ENCODE results near the gene DCAF10. TPM values are rescaled to one million over a fixed set of nuclear protein-coding genes. Genes with fewer than 3 reads are reported as not detected.
"Not testable (repeated sequence)": the region's sequence is repeated elsewhere in the genome, so short reads cannot be mapped to it uniquely, and the experiment has no call there.

Gene DCAF10
- total and polyA plus RNA-seq, 5 donors from 2014 or later: 10.7 to 30.5 (median 23.1) TPM

DNA sequence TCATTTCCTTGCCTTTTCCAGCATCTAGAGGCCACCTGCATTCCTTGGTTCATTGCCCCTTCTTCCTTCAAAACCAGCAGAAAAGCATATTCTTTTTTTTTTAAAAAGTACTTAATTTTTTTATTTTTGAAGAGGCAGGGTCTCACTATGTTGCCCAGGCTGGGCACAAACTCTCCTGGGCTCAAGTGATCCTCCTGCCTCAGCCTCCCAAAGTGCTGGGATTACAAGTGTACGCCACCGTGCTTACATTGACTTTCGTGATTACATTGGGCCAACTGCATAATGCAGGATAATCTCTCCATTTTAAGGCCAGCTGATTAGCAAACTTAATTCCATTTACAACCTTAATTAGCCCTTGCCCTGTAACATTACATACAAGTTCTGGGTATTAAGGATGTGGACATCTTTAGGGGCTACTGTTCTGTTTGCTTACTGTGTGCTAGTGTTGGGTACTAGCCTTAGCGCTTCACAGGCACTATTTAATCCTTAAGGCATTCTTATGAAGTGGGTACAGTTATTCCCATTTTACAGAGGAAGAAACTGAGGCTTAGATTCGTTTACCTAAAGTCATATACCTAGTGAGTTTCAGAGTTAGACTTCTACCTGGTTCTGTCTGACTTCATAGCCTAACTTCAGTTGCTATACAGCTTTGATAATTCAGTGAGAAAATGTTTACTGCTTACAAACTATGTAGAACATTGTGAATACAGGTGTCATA is 69.6 kb downstream of the DCAF10 start:
- no peak for ATAC-seq (ENCODE audit: low read depth in 2 of 2)
- H3K4me3 Mint-ChIP-seq: no peak overlapping the region

GRCh38 chr9:37870799-37871176 is 70.2 kb downstream of the DCAF10 start:
- no peak overlapping the region for H3K27ac ChIP-seq (ENCODE audit: insufficient read depth, low read length, poor library complexity, severe bottlenecking)
- H3K9me3 ChIP-seq (ENCODE audit: control insufficient read depth in 2 of 2, low read length in 2 of 2): no peaks in the 10 kb centered on the region
- H3K9me3 Mint-ChIP-seq: no peaks in the 10 kb centered on the region
- peaks cover 8% of the 10 kb centered on the region for H3K36me3 Mint-ChIP-seq
- peaks cover 0 to 4% (median 0%) of the 10 kb centered on the region in 4 donors for H3K4me1 Mint-ChIP-seq
- no peaks in the 10 kb centered on the region for H3K36me3 ChIP-seq (ENCODE audit: control insufficient read depth, insufficient read depth, low read length)
- H3K27ac Mint-ChIP-seq: no peak overlapping the region
- no peak overlapping the region for H3K4me3 ChIP-seq (ENCODE audit: low read depth, low read length)
- H3K4me3 Mint-ChIP-seq: no peak overlapping the region
- H3K27me3 Mint-ChIP-seq: no peaks in the 10 kb centered on the region
- no peaks in the 10 kb centered on the region for H3K4me1 ChIP-seq (ENCODE audit: control insufficient read depth, insufficient read depth, low read length, poor library complexity, severe bottlenecking)
- ATAC-seq (ENCODE audit: low read depth in 2 of 2) (no peak), DNase-seq (no peak)
- no peaks in the 10 kb centered on the region for H3K27me3 ChIP-seq (ENCODE audit: control insufficient read depth, insufficient read depth, low read length)

More for the DNA sequence above, 69.6 kb downstream of the DCAF10 start:
- Histone ChIP-seq H3K27ac (ENCODE audit: insufficient read depth, low read length, poor library complexity, severe bottlenecking) (no peak overlapping the region), H3K36me3 (ENCODE audit: control insufficient read depth, insufficient read depth, low read length) (no peaks in the 10 kb centered on the region), H3K27me3 (ENCODE audit: control insufficient read depth, insufficient read depth, low read length) (no peaks in the 10 kb centered on the region), H3K4me1 (ENCODE audit: control insufficient read depth, insufficient read depth, low read length, poor library complexity, severe bottlenecking) (no peaks in the 10 kb centered on the region), H3K9me3 (ENCODE audit: control insufficient read depth in 2 of 2, low read length in 2 of 2) (no peaks in the 10 kb centered on the region), H3K4me3 (ENCODE audit: low read depth, low read length) (no peak overlapping the region)
- Mint-ChIP-seq H3K9me3 (no peaks in the 10 kb centered on the region), H3K4me1 (peaks cover 0 to 4% (median 0%) of the 10 kb centered on the region in 4 donors), H3K36me3 (peaks cover 11% of the 10 kb centered on the region), H3K27ac (no peak overlapping the region), H3K27me3 (no peaks in the 10 kb centered on the region)
- no peak for DNase-seq

GRCh38 chr9:37873955-37874354 is 73.4 kb downstream of the DCAF10 start:
- no peaks in the 10 kb centered on the region for H3K27me3 Mint-ChIP-seq
- Histone ChIP-seq H3K4me1 (ENCODE audit: control insufficient read depth, insufficient read depth, low read length, poor library complexity, severe bottlenecking) (no peaks in the 10 kb centered on the region), H3K36me3 (ENCODE audit: control insufficient read depth, insufficient read depth, low read length) (no peaks in the 10 kb centered on the region), H3K27ac (ENCODE audit: insufficient read depth, low read length, poor library complexity, severe bottlenecking) (no peak overlapping the region), H3K4me3 (ENCODE audit: low read depth, low read length) (no peak overlapping the region), H3K9me3 (ENCODE audit: control insufficient read depth in 2 of 2, low read length in 2 of 2) (no peaks in the 10 kb centered on the region), H3K27me3 (ENCODE audit: control insufficient read depth, insufficient read depth, low read length) (no peaks in the 10 kb centered on the region)
- no peak overlapping the region for H3K27ac Mint-ChIP-seq
- no peaks in the 10 kb centered on the region for H3K9me3 Mint-ChIP-seq
- H3K36me3 Mint-ChIP-seq: peaks cover 7% of the 10 kb centered on the region
- no peak overlapping the region for H3K4me3 Mint-ChIP-seq
- DNase-seq: no peak
- H3K4me1 Mint-ChIP-seq: no peaks in the 10 kb centered on the region
- ATAC-seq (ENCODE audit: low read depth in 2 of 2): no peak

- Mint-ChIP-seq H3K9me3 (no peaks in the 10 kb centered on the region), H3K36me3 (peaks cover 16% of the 10 kb centered on the region), H3K27ac (no peak overlapping the region), H3K4me1 (peaks cover 0 to 5% (median 3%) of the 10 kb centered on the region in 4 donors), H3K27me3 (no peaks in the 10 kb centered on the region), H3K4me3 (no peak overlapping the region)
- Histone ChIP-seq H3K4me3 (ENCODE audit: low read depth, low read length) (no peak overlapping the region), H3K4me1 (ENCODE audit: control insufficient read depth, insufficient read depth, low read length, poor library complexity, severe bottlenecking) (no peaks in the 10 kb centered on the region), H3K9me3 (ENCODE audit: control insufficient read depth in 2 of 2, low read length in 2 of 2) (no peaks in the 10 kb centered on the region), H3K27ac (ENCODE audit: insufficient read depth, low read length, poor library complexity, severe bottlenecking) (no peak overlapping the region), H3K36me3 (ENCODE audit: control insufficient read depth, insufficient read depth, low read length) (peaks cover 7% of the 10 kb centered on the region), H3K27me3 (ENCODE audit: control insufficient read depth, insufficient read depth, low read length) (no peaks in the 10 kb centered on the region)
- ATAC-seq (ENCODE audit: low read depth in 2 of 2): no peak
- no peak for DNase-seq
Measured at GRCh38 chr9:37876376-37876775, 75.8 kb downstream of the DCAF10 start.

DNA sequence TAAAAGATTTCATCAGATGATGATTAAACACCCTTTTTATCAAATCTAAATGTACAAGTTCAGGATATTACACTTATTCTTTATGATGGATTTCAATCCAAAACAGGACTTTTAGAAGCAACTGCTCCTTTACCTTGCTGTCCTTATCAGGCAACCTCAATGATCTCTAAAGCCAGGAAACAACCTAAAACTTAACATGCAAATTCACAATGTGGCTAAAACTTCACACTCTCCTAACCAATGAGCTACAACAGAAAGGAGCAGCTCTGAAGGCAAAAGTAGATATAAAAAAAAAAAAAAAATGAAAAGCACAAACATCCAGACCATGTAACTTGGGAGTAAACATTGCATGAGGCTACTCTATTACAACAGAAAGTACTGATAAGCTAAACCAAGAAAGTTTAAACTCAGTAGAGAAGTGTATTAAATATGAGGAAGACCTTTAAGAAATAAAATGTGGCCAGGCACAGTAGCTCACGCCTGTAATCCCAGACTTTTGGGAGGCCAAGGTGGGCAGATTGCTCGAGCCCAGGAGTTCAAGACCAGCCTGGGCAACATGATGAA is 80.4 kb downstream of the DCAF10 start:
- Mint-ChIP-seq H3K9me3 (no peaks in the 10 kb centered on the region), H3K36me3 (peaks cover 22% of the 10 kb centered on the region), H3K4me3 (no peak overlapping the region), H3K4me1 (peaks cover 5 to 9% (median 7%) of the 10 kb centered on the region in 4 donors), H3K27me3 (no peaks in the 10 kb centered on the region), H3K27ac (no peak overlapping the region)
- Histone ChIP-seq H3K9me3 (ENCODE audit: control insufficient read depth in 2 of 2, low read length in 2 of 2) (no peaks in the 10 kb centered on the region), H3K27ac (ENCODE audit: insufficient read depth, low read length, poor library complexity, severe bottlenecking) (no peak overlapping the region), H3K4me3 (ENCODE audit: low read depth, low read length) (no peak overlapping the region), H3K27me3 (ENCODE audit: control insufficient read depth, insufficient read depth, low read length) (no peaks in the 10 kb centered on the region), H3K4me1 (ENCODE audit: control insufficient read depth, insufficient read depth, low read length, poor library complexity, severe bottlenecking) (no peaks in the 10 kb centered on the region), H3K36me3 (ENCODE audit: control insufficient read depth, insufficient read depth, low read length) (peaks cover 11% of the 10 kb centered on the region)
- ATAC-seq (ENCODE audit: low read depth in 2 of 2) (no peak), DNase-seq (no peak)

GRCh38 chr9:37887977-37888583 is 87.5 kb downstream of the DCAF10 start:
- not testable (repeated sequence) for H3K27me3 ChIP-seq (ENCODE audit: control insufficient read depth, insufficient read depth, low read length); ATAC-seq (ENCODE audit: low read depth in 2 of 2); H3K9me3 Mint-ChIP-seq; H3K4me1 ChIP-seq (ENCODE audit: control insufficient read depth, insufficient read depth, low read length, poor library complexity, severe bottlenecking); H3K27me3 Mint-ChIP-seq; H3K4me3 ChIP-seq (ENCODE audit: low read depth, low read length); H3K27ac Mint-ChIP-seq; H3K4me3 Mint-ChIP-seq; DNase-seq; H3K9me3 ChIP-seq (ENCODE audit: control insufficient read depth in 2 of 2, low read length in 2 of 2); H3K27ac ChIP-seq (ENCODE audit: insufficient read depth, low read length, poor library complexity, severe bottlenecking)
- Mint-ChIP-seq H3K4me1 (peaks cover 4 to 13% (median 7%) of the 10 kb centered on the region in 4 donors), H3K36me3 (peaks cover 36% of the 10 kb centered on the region)
- peaks cover 30% of the 10 kb centered on the region for H3K36me3 ChIP-seq (ENCODE audit: control insufficient read depth, insufficient read depth, low read length)

GRCh38 chr9:37889536-37889935 is 88.9 kb downstream of the DCAF10 start:
- ATAC-seq (ENCODE audit: low read depth in 2 of 2): no peak
- H3K27ac Mint-ChIP-seq: peak overlapping the region in 1 of 3 donors; percentile 25
- DNase-seq: no peak
- H3K4me1 Mint-ChIP-seq: peaks cover 4 to 12% (median 4%) of the 10 kb centered on the region in 4 donors
- Histone ChIP-seq H3K27me3 (ENCODE audit: control insufficient read depth, insufficient read depth, low read length) (no peaks in the 10 kb centered on the region), H3K4me1 (ENCODE audit: control insufficient read depth, insufficient read depth, low read length, poor library complexity, severe bottlenecking) (no peaks in the 10 kb centered on the region), H3K36me3 (ENCODE audit: control insufficient read depth, insufficient read depth, low read length) (peaks cover 42% of the 10 kb centered on the region), H3K9me3 (ENCODE audit: control insufficient read depth in 2 of 2, low read length in 2 of 2) (no peaks in the 10 kb centered on the region), H3K27ac (ENCODE audit: insufficient read depth, low read length, poor library complexity, severe bottlenecking) (no peak overlapping the region), H3K4me3 (ENCODE audit: low read depth, low read length) (no peak overlapping the region)
- H3K4me3 Mint-ChIP-seq: no peak overlapping the region
- H3K27me3 Mint-ChIP-seq: no peaks in the 10 kb centered on the region
- peaks cover 47% of the 10 kb centered on the region for H3K36me3 Mint-ChIP-seq
- H3K9me3 Mint-ChIP-seq: no peaks in the 10 kb centered on the region
